Liver (tissue), 9 donors: ENCODE results near the gene ZNF618. TPM values are rescaled to one million over a fixed set of nuclear protein-coding genes. Genes with fewer than 3 reads are reported as not detected.
A peak's percentile ranks its signal among the peaks of the same experiment; 100 is the strongest.

Experiments used
- DNase-seq: peaks from one replicate; pipeline ENCODE4 v3.0.0-alpha.2; 2017; ENCODE audit warnings: low spot score
- H3K27ac ChIP-seq, 2 donors: one replicate each; pipeline ENCODE4 v1.7.0; 2013; ENCODE audit warnings: inconsistent platforms in 2 of 2, low read length in 2 of 2, control low read depth in 1 of 2, low read depth in 1 of 2, mild to moderate bottlenecking in 1 of 2
- H3K27me3 ChIP-seq, 4 donors: one replicate each; pipeline versions ENCODE4 v1.6.1 to v1.7.0; 2013; ENCODE audit warnings: low read length in 3 of 4, inconsistent platforms in 1 of 4, mild to moderate bottlenecking in 1 of 4, moderate library complexity in 1 of 4; ENCODE audit not compliant: control insufficient read depth in 4 of 4, insufficient read depth in 4 of 4
- H3K36me3 ChIP-seq, 4 donors: one replicate each; pipeline versions ENCODE4 v1.6.1 to v1.7.0; 2013; ENCODE audit warnings: low read length in 3 of 4, mild to moderate bottlenecking in 3 of 4, low read depth in 1 of 4, moderate library complexity in 1 of 4; ENCODE audit not compliant: control insufficient read depth in 4 of 4, insufficient read depth in 3 of 4
- H3K4me1 ChIP-seq, 4 donors: one replicate each; pipeline versions ENCODE4 v1.6.1 to v1.7.0; 2013; ENCODE audit warnings: low read length in 3 of 4, mild to moderate bottlenecking in 3 of 4, moderate library complexity in 1 of 4; ENCODE audit not compliant: control insufficient read depth in 4 of 4, insufficient read depth in 4 of 4
- H3K4me3 ChIP-seq, 3 donors: one replicate each; pipeline versions ENCODE4 v1.6.1 to v1.7.0; 2013; ENCODE audit warnings: low read length in 3 of 3, control low read depth in 1 of 3, low read depth in 1 of 3, mild to moderate bottlenecking in 1 of 3
- H3K9ac ChIP-seq, 2 donors: one replicate each; pipeline ENCODE4 v1.7.0; 2013; ENCODE audit warnings: low read length in 2 of 2, mild to moderate bottlenecking in 2 of 2, moderate library complexity in 2 of 2, control low read depth in 1 of 2, low read depth in 1 of 2
- H3K9me3 ChIP-seq, 4 donors: one replicate each; pipeline versions ENCODE4 v1.6.1 to v1.7.0; 2013; ENCODE audit warnings: low read length in 3 of 4; ENCODE audit not compliant: control insufficient read depth in 4 of 4
- ATF3 ChIP-seq: IDR thresholded peaks from 2 replicates; pipeline ENCODE4 v1.6.1; 2016; ENCODE audit warnings: antibody characterized with exemption
- CTCF ChIP-seq: fragments of 150-350 bp; IDR thresholded peaks from 2 replicates; pipeline ENCODE4 v1.5.1; 2017; ENCODE audit warnings: improper control_type of control experiment, low read depth, low read length; ENCODE audit not compliant: missing input control
- GABPA ChIP-seq, 2 donors: IDR thresholded peaks in 1 of 2; conservative IDR thresholded peaks in 1 of 2; 2 replicates each; pipeline ENCODE4 v1.6.1; 2016; ENCODE audit warnings: antibody characterized with exemption in 2 of 2, mild to moderate bottlenecking in 1 of 2, moderate library complexity in 1 of 2
- HNF4A ChIP-seq, 2 donors: conservative IDR thresholded peaks; 2 replicates each; pipeline ENCODE4 v1.6.1; 2016; ENCODE audit warnings: antibody characterized with exemption in 2 of 2, mild to moderate bottlenecking in 2 of 2
- NR2F2 ChIP-seq: IDR thresholded peaks from 2 replicates; pipeline ENCODE4 v1.6.1; 2016; ENCODE audit warnings: antibody characterized with exemption
- RAD21 ChIP-seq, 2 donors: IDR thresholded peaks; 2 replicates each; pipeline ENCODE4 v1.6.1; 2016; ENCODE audit warnings: antibody characterized with exemption in 2 of 2, mild to moderate bottlenecking in 2 of 2
- SP1 ChIP-seq: IDR thresholded peaks from 2 replicates; pipeline ENCODE4 v1.6.1; 2018; ENCODE audit warnings: antibody characterized with exemption, mild to moderate bottlenecking
- TAF1 ChIP-seq: conservative IDR thresholded peaks from 2 replicates; pipeline ENCODE4 v1.6.1; 2016; ENCODE audit warnings: antibody characterized with exemption, mild to moderate bottlenecking
- ZBTB33 ChIP-seq: IDR thresholded peaks from 2 replicates; pipeline ENCODE4 v1.6.1; 2016; ENCODE audit warnings: antibody characterized with exemption
- WGBS: extraction: QIAGEN DNeasy Blood & Tissue Kit; methylation state at CpG from one replicate; pipeline ENCODE4 v1.1.7; 2013; 5-methylcytosine and 5-hydroxymethylcytosine counted together
- polyA plus RNA-seq, 2 donors: library from polyadenylated mRNA; stranded (reverse) in 1 of 2; unstranded in 1 of 2; fragments of 200-250 nt in 1 of 2; fragments of >200 nt in 1 of 2; fragmentation: Nextera tagmentation in 1 of 2; extraction: Ambion mirVana in 1 of 2; gene quantifications; one replicate each; pipeline versions ENCODE4 v1.2.1 to v1.2.3, GENCODE V29; 2013 to 2015
- total RNA-seq, 2 donors: library from RNA; depleted of rRNA; stranded (reverse); fragments of >200 nt; gene quantifications; one replicate each; pipeline ENCODE4 v1.2.3, GENCODE V29; 2014
- donor health status: healthy.
- donor health status: healthy.
- donor health status: healthy.
- donor health status: healthy.
- donor health status: healthy.

Gene ZNF618
- total and polyA plus RNA-seq, 4 donors: 2.2 to 6.5 (median 3.7) TPM

GRCh38 chr9:114003758-114004157 lies 127.6 kb downstream of the ZNF618 start:
- WGBS: 73% methylated on average over 5 of the region's 5 CpGs
- DNase-seq: peak; percentile 6
- Histone ChIP-seq H3K9ac (no peak overlapping the region), H3K36me3 (peaks cover 0 to 46% (median 8%) of the 10 kb centered on the region in 4 donors), H3K27me3 (no peaks in the 10 kb centered on the region), H3K4me1 (peaks cover 0 to under 1% (median under 1%) of the 10 kb centered on the region in 4 donors), H3K4me3 (no peak overlapping the region), H3K27ac (no peak overlapping the region), H3K9me3 (no peaks in the 10 kb centered on the region)
- TF ChIP-seq SP1 (no peak), ZBTB33 (no peak), GABPA (IDR thresholded peaks at IDR 0.05 in 1 of 2, conservative IDR thresholded peaks at IDR 0.05 in 1 of 2) (no peak), TAF1 (no peak)

- no peaks in the 10 kb centered on the region for H3K4me1 ChIP-seq
- peak; percentile 34 for DNase-seq
- peak; percentile 23 for TF ChIP-seq NR2F2
- TF ChIP-seq HNF4A (conservative IDR thresholded peaks at IDR 0.05): no peak
- peak in 1 of 2 donors; percentile 13 for TF ChIP-seq RAD21 (IDR thresholded peaks at IDR 0.05)
- H3K9me3 ChIP-seq: no peaks in the 10 kb centered on the region
- no peak overlapping the region for H3K9ac ChIP-seq
- 77% methylated on average over 15 of the region's 15 CpGs for WGBS
- peaks cover 0 to 46% (median 8%) of the 10 kb centered on the region in 4 donors for H3K36me3 ChIP-seq
- no peak overlapping the region for H3K4me3 ChIP-seq
- no peak overlapping the region for H3K27ac ChIP-seq
- H3K27me3 ChIP-seq: no peaks in the 10 kb centered on the region
Measured at GRCh38 chr9:114004221-114004716, 128.2 kb downstream of the ZNF618 start.

GRCh38 chr9:114005371-114006154 lies 129.5 kb downstream of the ZNF618 start:
- TF ChIP-seq ZBTB33 (no peak), ATF3 (no peak), NR2F2 (no peak), CTCF (no peak), RAD21 (IDR thresholded peaks at IDR 0.05) (no peak)
- peak; percentile 28 for DNase-seq
- Histone ChIP-seq H3K9me3 (no peaks in the 10 kb centered on the region), H3K4me1 (no peaks in the 10 kb centered on the region), H3K27ac (no peak overlapping the region), H3K9ac (no peak overlapping the region), H3K4me3 (no peak overlapping the region), H3K27me3 (no peaks in the 10 kb centered on the region), H3K36me3 (peaks cover 0 to 42% (median 7%) of the 10 kb centered on the region in 4 donors)
- 84% methylated on average over 9 of the region's 9 CpGs for whole genome bisulfite sequencing
